HG03175 (cell line): ENCODE data around the gene KY.

Experiments
- ATAC-seq: cut with Tn5 transposase; IDR thresholded peaks from one replicate; pipeline ENCODE4 v1.9.1; 2021; ENCODE audit warnings: mild to moderate bottlenecking, moderate library complexity; ENCODE audit not compliant: unreplicated experiment

KY gene

DNA sequence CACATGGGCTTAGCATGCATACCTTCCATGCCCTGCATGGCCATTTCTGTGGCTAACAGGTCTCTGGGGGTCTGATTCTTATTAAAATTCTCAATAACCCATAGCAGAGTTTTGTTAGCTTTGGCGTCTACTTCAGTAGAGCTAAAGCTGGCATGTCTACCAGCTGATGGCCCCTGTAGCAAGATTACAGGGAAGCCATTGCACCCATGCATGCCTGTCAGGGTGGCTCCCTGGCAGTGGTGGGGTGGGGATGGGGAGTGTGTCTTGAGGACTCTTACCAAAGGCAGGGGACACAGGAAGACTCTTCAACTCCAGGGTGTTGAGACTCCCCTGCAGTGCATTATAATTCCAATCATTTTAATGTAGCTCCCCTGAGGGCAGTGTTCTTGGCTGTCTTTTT is 4.7 kb downstream of the KY start:
- no peak for ATAC-seq

DNA sequence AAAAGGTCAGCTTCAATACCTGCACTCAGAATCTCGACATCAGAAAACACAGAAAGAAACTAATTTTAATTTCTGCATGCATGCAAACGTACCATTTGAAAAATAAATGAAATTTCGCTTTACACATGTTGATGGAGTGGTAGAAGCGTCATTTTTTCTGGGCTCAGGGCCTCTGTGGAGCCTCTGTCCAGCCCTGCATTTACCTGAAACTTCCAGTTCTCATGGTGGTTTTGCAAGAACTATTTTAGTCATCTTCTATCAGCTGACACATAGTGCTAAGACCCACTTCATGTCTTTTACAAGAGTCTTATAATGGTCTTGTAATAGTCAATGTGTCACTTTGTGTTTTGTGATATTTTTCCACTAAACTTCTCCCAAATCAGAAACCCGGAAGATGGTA is 5.3 kb downstream of the KY start:
- no peak for ATAC-seq

DNA sequence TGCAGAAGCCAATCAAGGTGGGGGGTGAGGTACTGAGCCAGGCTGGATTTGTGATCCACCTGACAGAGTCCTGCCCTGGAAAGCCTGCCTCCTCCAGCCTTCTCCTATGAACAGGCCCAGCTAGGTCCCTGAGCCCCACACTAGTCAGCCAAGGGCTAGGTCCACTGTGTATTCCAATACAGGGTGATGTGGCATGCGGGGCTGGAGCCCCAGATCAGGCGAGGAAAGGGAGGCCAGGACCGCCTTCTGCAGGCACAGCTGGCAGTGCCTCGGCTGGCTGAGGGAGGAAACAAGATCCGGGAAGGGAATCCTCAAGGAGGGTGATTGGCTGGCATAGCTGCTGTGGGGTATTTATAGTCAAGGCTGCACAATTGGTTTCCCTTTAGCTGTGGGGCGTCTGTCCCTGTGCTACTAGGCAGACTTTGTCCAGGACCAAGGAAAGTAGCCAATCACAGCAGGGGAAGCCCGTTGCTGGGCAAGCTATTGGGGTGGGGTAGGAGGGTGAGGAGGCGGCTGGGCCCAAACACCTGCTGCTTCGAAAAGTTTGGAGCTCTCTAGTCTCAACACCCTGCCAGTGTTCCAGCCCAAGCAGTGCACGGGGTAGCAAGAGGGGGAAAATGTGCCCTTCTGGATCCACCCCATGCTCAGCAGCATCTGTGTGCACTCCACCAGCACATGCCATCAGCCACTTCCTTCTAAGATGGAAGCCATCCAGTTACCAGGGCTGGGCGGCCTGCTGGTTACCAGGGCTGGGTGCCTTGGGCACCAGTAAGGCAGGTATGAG is 5.9 kb downstream of the KY start:
- no peak for ATAC-seq

DNA sequence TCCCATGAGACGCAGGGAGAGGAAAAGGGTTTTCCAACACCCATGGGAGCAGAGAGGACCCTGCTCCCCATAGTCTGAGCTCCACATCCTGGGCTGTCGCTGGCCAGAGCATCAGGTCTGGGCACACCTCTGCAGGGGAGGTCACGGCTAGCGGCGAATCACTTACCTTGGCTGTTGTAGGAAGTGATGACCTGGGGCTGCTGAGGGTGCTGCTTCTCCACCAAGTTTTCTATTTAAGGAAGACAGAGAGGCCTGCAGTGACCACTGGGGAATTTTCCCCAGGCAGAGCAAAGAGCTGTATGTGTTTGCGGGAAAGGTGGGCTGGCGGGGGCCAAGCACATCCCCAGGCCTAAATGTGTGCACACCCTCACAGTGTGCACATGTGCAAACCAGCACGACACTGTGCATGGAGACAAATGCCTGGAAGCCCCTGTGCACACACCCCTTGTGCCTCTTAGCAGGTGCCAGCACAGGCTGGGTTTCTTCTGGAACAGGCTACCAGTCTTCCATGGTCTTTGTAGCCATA is 7.6 kb downstream of the KY start:
- no peak for ATAC-seq

DNA sequence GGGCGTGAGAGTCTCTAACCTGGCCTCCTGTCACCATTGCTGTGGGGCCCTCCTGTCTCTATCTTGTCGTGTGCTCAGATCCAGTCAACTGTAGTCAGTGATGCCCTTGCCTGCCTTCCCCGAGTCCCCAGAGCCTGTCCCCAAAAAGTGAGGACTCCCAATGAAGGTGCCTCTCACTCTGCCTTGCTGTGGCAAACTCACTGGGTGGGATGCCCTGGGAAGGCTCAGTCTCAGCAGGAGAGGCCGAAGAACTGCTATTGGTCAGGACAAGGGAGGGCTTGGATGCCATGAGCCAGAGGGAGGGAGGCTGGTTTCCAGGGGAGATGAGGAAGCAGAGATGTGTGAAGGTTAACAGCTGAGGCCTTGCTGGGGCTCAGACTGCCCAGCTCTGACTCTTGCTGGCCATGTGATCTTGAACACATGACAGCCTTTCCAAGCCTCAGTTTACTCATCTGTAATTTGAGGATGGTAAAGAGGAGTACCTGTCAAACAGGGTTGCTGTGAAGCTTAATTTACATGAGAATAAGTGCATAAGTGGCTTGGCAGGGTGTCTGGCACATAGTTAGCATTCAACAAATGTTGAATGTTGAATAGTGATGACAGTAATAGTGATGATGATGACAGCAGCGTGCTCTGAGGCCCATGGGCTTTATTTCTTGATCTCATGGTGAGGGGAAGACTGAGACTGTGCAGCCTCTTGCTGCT is 8.2 kb downstream of the KY start:
- no peak for ATAC-seq

DNA sequence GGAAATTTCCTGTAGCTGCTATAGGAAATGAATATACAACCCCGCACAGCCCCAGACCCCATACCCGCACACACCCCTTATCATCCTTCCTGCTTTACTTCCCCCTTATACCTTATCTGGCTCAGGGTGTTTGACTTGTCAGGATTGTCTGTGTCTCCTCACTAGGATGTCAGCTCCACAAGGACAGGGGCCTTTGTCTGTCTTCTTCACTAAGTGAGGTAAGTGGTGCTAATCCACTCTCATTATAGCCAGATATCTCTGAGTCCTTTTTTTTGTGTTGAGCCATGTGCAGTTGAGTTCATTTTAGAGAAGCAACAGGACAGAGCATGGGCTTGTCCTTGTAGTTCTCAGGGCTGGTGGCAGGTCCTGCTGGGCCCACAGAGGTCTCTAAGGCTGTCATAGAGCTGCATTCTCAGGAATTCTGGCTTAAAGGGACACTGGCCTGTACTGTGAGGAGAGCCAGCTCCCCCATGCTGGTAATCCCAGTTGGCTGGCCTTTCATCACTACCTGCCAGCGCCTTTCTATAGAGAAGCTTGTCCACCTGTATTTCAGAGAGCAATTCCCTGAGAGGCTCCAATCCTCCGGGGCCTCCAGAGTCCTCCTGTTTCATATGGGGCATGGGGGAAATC is 9.0 kb downstream of the KY start:
- no peak for ATAC-seq

DNA sequence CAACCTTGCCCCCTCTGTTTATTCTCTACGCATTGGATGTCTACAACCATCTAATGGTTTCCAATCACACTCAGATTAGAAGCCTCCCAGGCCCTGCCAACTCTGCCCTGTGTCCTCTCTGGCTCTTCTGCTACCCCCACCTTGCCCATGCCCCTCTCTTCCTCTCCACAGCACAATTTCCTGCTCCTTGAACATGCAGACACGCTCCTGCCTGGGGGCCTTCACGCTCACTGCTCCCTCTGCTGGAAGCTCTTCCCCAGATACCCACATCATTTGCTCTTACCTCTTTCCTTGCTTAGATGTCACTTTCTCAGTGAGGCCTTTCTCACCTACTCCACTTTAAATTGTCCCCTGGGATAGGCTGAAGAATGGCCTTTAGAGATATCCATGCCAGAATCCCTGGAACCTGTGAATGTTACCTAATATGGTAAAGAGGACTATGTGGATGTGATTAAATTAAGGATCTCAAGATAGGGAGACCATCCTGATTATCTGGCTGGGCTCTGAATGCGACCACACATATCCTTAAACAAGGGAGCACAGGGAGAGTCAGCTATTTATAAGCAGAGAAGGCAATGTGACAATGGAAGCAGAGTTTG is 9.9 kb downstream of the KY start:
- ATAC-seq, result peak; percentile 43

DNA sequence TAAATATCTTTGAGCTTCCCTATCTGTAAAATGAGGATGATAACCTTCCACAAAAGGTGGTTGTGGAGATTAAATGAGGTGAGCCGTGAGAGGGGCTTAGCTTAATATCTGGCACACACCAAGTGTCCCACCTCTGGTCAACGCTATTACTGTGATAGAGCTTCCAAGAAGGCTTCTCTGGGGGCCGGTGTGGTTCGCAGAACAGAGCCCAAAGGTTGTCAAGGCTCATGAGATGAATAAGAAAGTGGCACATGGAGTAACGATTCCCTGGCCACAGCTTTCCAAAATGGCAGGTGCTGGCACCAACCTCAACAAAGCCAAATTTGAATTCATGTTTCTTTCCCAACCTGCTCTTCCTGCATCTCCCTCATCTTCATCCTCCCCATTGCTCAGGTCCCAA is 10.4 kb downstream of the KY start:
- no peak for ATAC-seq

DNA sequence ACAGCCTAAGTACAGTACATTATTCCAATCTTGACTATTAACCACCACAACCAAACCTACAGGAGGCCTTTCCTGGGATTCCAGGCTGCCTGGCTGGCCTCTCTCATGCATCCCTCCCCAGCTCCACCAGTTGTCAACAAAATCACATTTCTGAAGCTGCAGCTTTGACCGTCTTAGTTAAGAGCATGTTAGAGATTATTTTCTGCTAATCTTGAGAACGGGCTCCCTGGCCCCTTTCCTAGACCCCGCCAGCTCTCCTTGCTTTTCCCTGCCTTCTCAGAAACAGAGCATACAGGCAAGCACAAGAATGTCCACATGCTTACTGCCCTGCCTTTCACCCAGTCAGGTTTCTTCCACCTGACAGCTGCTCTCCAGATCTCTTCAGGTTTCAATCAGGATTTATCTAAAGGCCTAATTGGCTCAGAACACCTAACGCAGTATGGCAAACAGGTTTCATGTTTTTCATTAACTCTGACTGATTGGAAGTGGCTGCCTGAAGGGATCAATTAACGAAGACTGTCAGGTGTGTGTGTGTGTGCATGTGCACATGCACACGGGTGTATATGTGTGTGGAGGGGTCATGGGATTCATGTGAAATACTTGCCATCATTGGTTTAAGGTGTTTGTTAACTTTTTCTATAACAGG is 12.3 kb downstream of the KY start:
- no peak for ATAC-seq

DNA sequence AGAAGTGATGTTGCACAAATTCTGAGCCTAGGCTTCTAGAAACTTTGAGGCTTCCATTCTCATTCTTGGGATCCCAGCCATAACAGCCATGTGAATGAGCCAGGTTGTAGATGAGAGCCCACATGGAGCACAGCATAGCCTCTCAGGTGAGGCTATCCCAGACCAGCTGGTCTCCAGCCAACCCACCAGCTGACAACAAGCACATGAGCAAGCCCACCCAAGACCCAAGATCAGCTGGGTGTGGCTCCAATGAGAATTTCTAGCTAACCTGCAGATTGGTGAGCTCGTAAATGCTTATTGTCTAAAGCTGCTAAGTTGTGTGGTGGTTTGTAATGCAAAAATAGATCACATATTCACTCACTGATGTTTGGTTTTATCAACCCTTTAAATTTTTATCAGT is 14.4 kb downstream of the KY start:
- no peak for ATAC-seq

DNA sequence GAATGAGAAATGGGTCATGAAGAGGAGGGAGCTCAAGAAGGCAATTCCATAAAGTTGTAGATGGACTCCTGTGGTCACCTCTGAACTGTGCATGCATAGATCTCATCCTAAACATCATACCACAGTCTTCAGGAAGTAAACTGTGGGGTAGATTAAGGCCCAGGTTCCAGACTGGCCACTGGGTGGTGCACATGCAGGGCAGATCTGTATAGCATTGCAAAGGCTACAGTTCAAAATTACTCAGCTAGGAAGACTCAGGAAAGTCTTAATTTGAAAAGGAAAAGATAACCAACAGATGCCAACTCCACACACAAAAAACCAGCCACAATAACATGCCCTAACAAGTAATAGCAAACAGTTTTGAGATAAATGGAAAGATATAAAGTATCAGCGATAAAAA is 20.3 kb downstream of the KY start:
- no peak for ATAC-seq

DNA sequence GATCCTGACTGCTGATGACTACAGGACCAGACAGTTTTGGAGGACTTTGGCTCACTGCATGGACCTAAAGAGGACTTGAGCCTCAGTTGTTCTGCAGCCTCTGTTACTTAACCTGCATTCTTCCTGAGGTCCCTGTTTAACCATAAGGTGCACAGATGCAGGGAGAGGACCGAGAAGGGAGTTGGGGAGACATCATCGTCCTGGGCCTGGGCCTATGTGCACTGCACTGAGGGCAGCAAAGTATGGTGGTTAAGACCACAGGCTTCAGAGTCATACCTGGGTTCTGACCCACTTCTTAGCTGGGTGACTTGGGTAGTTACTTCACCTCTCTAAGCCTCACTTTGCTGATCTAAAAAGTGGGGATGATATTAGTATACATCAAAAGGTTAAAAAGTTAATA is 21.9 kb downstream of the KY start:
- ATAC-seq, result no peak

DNA sequence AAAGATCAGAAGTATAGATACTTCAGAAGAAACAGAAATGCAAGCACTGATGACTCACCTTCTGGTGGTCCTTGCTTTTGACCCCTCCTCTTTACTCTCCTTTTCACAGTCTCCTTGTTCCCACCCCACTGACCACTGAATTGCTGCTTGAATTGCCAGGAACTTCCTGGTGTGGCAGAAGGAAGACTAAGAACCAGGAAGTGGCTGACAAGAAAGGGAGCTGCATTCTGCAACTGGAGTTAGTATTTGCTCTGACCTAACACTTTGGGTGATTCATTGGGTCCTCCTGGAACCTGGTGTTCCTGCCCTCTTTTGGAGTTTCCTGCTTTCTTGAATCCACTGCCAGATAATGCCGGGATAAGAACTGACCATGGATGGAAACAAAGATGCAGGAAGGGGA is 23.0 kb downstream of the KY start:
- ATAC-seq, result no peak

DNA sequence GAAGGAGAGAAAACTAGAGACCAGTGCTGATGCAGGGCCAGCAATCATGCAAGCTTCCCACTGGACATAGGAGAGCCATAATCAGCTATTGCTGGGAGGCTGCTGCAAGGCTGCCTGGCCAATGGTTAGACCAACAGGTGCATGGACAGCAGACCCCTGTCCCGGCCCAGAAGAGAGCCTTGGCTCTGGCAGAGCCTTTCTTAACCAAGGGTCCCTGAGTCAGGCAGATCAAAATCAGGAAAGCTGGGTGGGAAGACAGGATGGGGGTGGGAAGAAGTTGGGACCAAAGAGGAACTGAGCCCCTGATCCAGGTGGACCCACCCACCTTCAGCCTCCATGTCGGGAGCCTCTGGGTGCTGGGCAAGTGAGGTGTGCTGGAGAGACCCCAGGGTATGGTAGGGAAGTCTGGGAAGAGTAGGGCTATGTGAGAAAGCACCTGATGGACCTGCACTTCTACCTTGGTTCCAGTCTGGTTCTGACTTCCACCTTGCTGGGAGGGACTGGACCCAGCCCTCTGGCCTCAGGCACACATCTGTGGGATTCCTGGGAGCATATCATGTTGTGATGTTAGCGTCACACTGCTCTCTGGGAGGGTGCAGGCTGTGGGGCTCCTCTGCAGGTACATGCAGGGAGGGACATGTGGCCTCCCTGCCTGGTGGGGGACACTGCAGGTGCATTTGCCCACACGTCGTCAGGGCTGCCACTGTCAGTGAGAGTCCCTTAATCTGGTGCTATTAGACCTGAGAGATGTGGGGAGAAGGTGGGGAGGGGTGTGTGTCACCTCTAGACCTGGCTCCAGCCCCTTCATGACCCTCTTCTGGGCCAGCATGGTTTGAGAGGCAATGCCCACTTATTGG is 24.7 kb downstream of the KY start:
- no peak for ATAC-seq

DNA sequence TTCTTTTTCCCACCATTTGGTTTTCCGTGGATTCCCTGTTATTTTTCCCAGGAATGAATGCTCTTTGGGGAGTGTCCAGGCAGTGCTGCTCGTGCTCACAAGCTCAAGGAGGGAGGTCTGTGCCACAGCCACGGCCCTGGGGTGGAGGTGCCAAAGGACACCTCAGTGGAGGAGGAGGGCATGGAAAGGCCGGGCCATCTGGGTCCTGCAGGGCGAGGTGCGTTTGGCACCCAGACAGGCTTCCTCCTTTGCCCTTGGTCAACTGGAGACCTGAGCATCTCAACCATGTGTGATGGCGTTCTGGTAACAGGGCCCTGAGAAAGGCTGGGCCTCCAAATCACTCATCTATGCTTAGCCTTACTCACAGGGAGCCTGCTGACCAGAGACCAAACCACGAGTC is 25.4 kb downstream of the KY start:
- ATAC-seq, result no peak

DNA sequence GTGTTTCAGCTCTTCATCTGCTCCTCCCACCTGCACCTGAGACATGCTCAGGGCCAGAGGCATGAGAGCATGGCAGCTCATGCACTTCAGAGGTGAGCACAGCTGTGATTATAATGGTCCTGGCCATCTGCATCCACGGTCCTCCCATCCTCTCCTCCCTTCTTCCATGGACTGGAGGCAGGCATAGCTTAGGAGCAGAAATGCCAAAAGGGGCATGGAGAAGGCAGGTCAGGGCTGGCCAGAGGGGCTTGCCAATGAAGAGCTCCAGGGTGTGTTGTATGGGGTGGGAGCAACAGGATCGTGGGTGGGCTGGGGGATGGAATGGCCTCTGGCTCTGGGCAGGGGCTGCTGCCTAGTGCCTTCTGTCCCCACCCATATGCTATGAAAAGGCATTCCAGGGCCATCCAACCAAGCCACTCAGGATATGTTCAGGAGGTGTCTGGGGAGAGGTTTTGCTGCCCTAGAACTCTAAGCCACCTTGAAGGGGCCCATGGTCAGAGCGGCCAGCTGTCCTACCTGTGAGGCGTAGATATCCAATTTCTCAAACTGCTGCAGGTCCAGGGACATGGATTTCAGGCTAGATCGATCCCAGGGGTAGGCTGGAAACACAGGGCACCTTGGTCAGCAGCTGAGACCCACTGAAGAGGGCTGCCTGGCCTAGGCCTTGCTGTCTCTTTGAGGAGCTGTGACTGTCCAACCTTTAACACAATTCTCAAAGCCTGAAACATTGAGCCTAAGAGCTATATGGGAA is 26.1 kb downstream of the KY start:
- no peak for ATAC-seq

DNA sequence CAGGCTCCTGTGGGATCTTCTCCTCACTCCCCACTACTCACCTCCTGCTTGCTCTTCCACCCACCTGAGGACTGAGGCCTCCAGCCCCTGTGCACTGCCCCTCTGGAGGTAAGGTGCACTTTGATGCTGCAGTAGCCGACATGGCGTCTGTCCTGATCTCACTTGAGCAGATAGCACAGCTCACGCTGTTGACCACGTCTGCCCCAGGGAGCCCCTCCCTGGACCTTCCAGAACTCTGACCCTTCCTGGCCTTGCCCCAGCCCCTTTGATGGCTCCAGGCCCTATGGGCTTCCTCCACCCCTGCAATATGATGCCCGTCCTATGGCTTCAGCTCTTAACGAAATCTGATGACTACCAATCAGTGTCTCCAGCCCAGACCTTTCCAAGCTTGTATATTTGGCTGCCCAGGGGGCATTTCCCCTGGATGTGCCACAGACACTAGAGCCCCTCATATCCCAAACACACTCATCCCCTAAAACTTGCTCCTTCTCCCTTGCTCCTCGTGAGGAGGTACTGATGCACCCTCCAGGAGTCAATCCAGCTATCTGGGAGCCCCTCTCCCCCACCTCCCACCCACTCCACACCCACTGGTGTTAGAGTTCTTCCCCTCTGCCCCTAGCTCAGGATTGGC is 27.1 kb downstream of the KY start:
- no peak for ATAC-seq

DNA sequence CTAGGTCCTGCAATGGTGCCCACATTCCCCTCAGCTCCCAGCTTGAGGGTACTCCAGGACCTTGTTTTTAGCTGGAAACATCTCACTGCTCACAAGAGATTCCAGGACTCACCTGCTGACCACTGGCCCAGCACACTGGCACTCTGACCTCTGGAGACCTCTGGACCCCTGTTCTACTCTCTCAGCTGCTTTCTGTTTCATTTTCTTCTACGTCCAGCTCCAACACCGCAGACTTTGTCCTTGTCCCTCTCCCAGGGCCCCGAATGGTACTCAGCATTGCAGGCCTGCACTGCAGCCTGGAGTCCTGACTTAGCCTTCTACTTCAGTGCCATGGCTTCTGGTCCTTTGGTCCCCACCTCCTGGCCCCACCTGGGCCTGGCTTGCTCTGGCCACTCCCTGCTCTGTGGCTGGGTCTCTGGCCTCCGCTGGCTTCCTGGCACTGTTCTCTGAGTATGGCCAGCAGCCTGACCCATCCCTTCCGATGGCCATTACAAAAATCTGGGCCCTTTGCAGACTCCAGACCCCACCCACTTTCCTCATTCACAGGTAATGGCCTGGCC is 27.9 kb downstream of the KY start:
- ATAC-seq, result no peak

DNA sequence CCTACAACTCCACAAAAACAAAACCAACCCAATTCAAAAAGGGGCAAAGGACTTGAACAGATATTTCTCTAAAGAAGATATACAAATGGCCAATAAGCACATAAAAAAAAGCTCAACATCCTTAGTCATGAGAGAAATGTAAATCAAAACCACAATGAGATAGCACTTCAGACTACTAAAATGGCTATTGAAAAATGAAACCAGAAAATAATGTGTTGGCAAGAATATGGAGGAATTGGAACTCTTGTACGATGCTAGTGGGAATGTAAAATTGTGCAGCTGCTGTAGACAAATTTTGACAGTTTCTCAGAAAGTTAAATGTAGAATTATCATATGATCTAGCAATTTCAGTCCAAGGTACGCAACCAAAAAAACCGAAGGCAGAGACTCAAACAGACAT is 29.0 kb downstream of the KY start:
- no peak for ATAC-seq
